Ishikawa (cell line): Measurements from ENCODE around the gene CLECL1.

Experiments used
- CEBPB ChIP-seq: IDR thresholded peaks from 2 replicates; pipeline ENCODE4 v1.6.1; 2012
- CREB1 ChIP-seq: IDR thresholded peaks from 2 replicates; pipeline ENCODE4 v1.6.1; 2012; ENCODE audit warnings: low read depth
- EGR1 ChIP-seq: IDR thresholded peaks from 2 replicates; pipeline ENCODE4 v1.6.1; 2012
- EP300 ChIP-seq: IDR thresholded peaks from 2 replicates; pipeline ENCODE4 v1.6.1; 2012; ENCODE audit warnings: borderline replicate concordance
- FOXM1 ChIP-seq: IDR thresholded peaks from 2 replicates; pipeline ENCODE4 v1.6.1; 2012; ENCODE audit warnings: low read depth, borderline replicate concordance
- NFIC ChIP-seq: IDR thresholded peaks from 2 replicates; pipeline ENCODE4 v1.6.1; 2012
- RAD21 ChIP-seq: IDR thresholded peaks from 2 replicates; pipeline ENCODE4 v1.6.1; 2012; ENCODE audit warnings: low read depth
- TAF1 ChIP-seq: IDR thresholded peaks from 2 replicates; pipeline ENCODE4 v1.6.1; 2012; ENCODE audit warnings: low read depth, mild to moderate bottlenecking
- YY1 ChIP-seq: IDR thresholded peaks from 2 replicates; pipeline ENCODE4 v1.6.1; 2012; ENCODE audit warnings: low read depth

DNA sequence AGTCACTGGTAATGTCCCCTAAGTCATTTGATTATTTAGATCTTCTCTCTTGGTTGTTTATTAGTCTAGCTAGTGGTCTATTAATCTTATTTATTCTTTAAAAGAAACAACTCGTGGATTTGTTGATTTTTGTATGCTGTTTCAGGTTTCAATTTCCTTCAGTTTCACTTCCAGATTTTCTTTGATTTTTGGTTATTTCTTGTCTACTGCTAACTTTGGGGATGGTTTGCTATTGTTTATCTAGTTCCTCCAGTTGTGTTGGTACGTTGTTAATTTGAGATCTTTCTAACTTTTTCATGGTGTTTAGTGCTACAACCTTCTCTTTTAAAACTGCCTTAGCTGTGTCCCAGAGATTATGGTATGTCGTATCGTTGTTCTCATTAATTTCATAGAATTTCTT, 46.3 kb upstream of the CLECL1 start:
- TF ChIP-seq CEBPB (no peak), EGR1 (no peak), EP300 (no peak), TAF1 (no peak), FOXM1 (no peak), RAD21 (no peak), NFIC (no peak), YY1 (no peak), CREB1 (no peak)
